ENCODE results near the gene COL23A1.
"Not testable (repeated sequence)": the region's sequence is repeated elsewhere in the genome, so short reads cannot be mapped to it uniquely, and the experiment has no call there.

COL23A1 gene

DNA sequence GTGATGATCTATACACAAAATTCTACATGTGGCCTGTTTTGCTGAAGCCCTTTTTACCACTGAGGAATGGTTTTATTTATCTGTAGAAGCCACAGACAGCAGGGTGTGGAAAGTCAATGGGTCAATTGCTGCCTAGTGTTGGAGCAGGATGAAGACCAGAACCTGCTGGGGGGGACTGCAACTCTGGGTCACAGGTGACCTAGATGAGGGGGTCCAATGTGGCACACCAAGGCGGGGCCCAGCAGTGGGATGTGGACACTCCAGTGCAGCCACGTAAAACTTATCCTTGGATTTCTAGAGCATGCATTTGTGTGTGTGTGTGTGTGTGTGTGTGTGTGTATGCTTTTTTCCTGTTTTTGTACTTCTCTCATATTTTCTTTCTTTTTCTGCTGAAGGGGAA is 210.1 kb downstream of the COL23A1 start:
- DNase-seq (ENCODE audit: low read depth): no peak
- no peak overlapping the region for H3K4me3 ChIP-seq (ENCODE audit: low read depth, low read length)

DNA sequence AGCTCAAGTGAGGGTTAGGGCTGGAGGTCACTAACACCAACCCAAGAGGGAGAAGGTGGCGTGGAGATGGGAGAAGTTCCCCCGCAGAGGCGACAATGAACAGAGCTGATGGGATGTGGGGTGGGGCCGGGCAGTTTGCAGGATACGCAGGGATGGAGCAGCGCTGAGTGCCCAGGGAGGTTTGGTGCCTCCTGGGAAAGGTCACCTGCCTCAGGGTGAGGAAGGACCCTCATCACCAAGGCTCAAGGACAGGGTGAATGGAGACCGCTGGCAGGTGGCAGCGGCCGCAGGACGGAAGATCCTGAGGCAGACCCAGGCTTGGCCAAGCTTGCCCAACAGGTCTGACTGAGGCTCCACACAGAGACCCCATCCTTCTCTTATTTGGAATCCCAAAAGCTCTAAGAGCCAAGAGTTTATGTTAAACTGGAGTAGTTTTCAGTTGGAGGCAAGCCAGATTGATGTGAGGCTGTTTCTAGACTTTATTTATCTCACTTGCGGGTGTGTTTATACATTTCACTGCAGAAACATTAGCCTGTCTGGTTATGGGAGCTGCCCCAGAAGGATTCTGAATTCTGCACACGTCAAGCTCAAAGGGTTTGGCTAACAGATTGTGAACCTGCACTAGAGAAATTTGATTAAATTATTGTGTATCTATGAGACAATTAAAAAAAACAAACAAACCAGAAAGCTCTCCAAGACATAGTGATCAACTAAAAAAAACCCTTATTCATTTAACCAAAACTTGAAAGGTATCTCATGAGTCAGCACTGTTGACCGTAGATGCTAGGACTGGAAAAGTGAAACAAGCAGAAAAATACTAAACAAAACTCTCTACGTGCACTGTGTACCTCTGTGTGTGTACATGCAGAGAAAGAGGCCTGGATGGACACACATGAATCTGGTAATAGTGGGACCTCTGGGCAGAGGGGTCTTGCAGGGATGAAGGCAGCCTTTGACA is 211.4 kb downstream of the COL23A1 start:
- no peak for DNase-seq (ENCODE audit: low read depth)
- H3K4me3 ChIP-seq (ENCODE audit: low read depth, low read length): no peak overlapping the region

DNA sequence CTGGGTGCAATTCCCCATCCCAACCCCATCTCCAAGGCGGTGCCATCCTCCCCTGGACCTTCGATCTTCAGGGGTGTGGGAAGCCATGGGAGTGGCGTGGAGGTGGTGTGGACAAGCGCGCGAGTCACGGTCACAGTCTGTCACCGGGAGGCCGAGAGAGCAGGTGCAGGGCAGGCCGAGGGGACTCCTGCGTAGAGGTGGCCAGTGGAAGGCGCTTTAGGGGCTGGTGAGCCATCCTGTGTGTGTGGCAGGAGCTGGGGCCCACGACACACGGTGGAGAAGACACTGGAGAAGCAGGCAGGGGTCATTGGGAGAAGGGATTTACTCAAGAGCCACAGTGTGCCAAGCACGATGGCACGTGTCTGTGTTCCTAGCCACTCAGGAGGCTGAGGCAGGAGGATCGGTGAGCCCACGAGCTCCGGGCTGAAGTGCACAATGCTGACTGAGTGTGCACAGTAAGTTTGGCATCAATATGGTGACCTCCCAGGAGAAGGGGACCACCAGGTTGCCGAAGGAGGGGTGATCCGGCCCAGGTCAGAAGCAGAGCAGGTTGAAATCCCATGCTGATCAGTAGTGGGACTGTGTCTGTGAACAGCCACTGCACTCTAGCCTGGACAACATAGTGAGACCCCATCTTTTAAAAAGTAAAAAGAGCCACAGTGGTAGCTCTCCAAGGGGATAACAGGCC is 212.5 kb downstream of the COL23A1 start:
- H3K4me3 ChIP-seq (ENCODE audit: low read depth, low read length): no peak overlapping the region
- DNase-seq (ENCODE audit: low read depth): no peak

DNA sequence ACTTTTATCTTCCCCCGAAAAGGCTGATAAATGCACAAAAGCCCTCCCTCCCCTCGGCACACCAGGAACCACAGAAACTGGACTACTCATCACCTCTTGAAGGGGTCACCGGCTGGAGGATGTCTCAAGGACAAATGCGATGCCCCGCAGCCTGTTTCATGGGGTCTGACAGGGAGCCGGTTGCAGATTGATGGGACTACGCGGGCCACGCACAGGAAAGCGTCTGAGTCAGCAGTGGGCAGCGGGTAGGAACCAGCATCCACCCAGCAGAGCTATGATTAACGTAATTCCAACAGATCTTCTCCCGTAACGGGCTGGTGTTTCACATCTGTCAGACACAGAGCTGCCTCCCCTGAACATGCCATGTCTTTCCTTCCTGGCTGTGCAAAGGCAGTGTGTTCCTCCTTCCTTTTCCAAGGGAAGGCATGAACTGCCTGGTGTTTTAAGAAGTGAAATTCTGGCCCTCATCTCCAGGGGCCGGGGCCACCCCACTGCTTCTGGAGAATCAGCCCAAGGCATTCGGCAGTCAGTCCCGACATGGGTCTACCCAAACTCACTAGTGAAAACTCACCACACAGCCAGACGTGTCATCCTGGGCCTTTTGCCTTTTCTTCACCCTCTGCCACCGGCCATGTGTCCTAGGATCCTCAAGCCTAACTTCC is 213.1 kb downstream of the COL23A1 start:
- H3K4me3 ChIP-seq (ENCODE audit: low read depth, low read length): no peak overlapping the region
- no peak for DNase-seq (ENCODE audit: low read depth)

DNA sequence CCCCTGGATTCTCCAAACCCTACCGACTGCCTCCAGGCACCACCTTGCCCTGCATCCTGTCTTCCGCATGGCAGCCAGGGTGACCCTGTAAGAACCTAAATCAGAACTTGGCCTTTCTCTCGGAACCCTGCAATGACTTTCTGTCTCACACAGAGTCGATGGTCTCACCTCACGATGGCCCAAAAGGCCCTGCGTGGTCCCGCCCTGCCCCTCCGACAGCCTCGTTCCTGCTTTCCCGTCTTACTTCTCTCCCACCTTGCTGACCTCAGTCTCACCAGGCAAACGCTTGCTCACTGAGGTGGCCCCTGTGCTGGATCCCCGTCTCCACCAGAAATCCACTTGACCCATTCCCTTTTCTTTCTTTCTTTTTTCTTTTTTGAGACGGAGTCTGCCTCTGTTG is 214.8 kb downstream of the COL23A1 start:
- H3K4me3 ChIP-seq (ENCODE audit: low read depth, low read length): no peak overlapping the region
- DNase-seq (ENCODE audit: low read depth): no peak

DNA sequence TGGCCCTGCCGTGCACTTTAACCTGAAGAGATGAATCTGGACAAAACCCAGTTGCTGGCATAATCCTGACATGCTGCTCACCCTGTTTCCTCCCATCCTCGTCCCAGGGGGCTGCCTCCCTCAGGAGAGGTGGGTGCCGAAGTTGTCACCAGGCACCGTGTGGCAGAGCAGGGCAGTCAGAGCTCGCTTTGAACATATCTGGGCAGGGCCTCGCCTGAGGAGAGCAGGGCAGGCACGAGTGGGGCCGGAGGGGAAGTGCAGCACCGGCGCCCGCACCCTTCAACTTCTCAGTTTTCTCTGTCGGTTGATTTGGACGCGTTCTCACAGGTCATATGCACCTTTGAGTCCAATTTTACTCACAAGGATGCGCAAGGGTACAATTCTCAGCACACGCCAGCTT is 216.5 kb downstream of the COL23A1 start:
- DNase-seq (ENCODE audit: low read depth): no peak
- H3K4me3 ChIP-seq (ENCODE audit: low read depth, low read length): no peak overlapping the region

DNA sequence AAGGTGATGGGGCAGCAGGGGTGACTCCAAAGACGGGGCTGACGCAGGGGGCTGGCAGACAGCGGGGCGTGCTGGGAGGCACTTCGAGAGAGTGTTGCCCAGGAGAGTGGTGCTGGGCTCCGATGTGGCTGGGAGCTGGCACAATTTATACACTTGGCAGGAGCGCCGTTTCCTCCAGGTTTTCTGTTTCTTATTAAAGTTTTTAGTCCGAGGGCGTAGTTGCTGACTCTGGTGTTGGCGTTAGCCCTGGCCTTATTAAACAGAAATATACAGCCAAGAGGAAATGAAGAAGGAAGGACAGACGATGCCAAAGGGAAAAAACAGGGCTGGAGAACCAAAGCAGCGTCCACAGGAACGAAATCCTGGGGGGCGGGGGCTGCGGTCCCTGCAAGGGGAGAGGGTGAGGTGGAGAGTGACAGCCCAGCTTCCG is 218.0 kb downstream of the COL23A1 start:
- no peak overlapping the region for H3K4me3 ChIP-seq (ENCODE audit: low read depth, low read length)
- no peak for DNase-seq (ENCODE audit: low read depth)

DNA sequence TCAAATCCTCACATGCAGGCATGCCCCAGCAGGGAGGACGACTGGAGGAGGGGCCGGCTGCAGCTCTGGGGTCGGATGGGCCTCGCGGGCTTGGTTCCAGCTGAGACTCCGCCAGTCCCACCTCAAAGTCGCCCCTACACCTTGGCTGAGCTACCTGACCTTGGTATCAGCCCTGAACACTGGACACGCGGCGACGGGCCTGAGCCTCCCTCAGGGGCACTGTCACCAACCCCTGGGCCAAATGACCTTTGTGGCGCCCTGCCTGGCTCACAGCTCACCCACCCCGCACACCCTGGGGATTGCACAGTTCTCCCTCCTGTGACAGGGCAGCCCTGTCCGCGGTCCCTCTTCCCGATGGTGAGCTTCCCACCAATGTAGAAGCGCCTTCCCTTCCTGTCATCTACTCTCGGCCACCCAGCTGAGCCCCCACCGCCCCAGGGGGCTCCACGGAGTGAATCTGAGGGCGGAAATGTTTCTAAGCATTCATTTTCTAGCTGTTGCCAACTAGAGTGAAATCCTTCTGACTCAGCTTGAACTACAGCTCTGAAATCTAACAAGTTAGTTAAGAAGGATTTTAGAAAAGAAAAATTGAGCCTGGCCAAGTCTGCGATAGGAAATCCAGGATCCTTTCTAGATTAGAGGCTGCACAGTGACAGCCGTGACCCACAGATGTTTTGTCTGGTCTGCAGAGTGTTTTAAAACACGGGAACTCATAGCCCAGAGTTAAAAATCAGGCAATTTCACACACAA is 218.7 kb downstream of the COL23A1 start:
- DNase-seq (ENCODE audit: low read depth): no peak
- no peak overlapping the region for H3K4me3 ChIP-seq (ENCODE audit: low read depth, low read length)

DNA sequence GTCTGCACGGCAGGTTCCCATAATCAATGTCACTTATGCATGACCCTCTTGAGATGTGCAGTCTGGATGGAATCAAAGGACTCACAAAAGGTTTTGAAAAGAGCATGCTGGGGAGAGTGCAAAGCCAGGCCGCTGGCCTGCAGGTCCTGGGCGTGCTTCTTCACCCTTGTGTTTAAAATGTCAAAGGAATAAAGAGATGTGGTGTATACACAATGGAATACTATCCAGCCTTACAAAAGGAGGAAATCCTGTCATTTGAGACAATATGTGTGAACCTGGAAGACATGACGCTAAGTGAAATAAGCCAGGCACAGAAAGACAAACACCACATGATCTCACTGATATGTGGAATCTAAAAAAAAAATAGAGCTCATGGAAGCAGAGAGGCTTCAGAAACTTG is 220.1 kb downstream of the COL23A1 start:
- H3K4me3 ChIP-seq (ENCODE audit: low read depth, low read length): no peak overlapping the region

DNA sequence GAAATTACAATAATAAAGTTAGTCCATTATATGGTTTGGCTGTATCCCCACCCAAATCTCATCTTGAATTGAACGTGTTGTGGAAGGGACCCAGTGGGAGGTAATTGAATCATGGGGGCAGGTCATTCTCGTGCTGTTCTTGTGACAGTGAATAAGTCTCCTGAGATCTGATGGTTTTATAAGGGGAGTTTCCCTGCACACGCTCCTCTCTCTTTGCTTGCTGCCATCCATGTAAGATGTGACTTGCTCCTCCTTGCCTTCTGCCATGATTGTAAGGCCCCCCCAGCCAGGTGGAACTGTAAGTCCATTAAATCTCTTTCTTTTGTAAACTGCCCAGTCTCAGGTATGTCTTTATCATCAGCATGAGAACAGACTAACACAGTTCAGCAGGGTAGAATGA is 220.7 kb downstream of the COL23A1 start:
- H3K4me3 ChIP-seq (ENCODE audit: low read depth, low read length); DNase-seq (ENCODE audit: low read depth): not testable (repeated sequence)

More for the DNA sequence above, 220.1 kb downstream of the COL23A1 start:
- no peak for DNase-seq (ENCODE audit: low read depth)

DNA sequence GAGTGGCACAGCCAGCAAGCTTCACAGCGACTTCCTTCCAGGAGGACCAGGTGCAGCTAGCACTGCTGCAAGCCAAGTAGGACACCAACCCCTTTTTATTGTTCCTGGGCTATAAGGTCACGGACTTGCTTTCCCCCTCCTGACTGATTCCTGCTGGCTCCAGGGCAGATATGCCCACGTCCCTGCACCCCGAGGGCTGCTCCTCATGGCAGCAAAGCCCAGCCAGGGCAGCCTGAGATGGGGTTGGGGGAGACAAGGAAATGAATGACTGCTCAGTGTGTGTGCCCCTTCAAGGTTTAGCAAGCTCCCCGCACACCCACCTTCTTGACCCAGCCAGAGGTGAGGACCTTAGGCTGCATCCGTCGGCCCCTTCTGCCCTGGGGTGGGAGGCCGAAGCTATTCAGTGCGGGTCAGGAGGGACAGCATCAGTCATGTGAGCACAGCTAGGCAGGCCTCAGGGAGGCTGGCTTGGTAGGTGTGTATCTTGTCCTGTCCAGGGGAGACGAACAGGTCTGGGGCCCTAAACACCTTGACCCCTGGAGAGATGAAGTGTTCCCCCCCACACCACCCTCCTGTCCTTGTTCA is 221.4 kb downstream of the COL23A1 start:
- H3K4me3 ChIP-seq (ENCODE audit: low read depth, low read length): no peak overlapping the region
- DNase-seq (ENCODE audit: low read depth): no peak

DNA sequence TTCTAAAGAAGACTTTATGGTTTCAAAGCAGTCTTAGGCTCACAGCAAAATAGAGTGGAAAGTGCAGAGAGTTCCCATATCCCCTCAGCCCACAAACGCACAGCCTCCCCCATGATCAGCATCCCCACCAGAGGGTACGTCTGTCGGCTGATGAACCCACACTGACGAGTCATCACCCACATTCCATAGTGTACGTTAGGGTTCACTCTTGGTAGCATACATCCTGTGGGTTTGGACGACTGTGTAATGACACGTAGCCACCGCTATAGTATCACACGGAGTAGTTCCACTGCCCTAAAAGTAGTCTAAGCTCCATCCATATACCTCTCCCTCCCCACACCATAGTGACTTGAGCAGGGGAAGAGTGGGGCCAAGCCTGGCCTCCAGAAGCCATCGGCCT is 221.9 kb downstream of the COL23A1 start:
- no peak overlapping the region for H3K4me3 ChIP-seq (ENCODE audit: low read depth, low read length)
- DNase-seq (ENCODE audit: low read depth): no peak

DNA sequence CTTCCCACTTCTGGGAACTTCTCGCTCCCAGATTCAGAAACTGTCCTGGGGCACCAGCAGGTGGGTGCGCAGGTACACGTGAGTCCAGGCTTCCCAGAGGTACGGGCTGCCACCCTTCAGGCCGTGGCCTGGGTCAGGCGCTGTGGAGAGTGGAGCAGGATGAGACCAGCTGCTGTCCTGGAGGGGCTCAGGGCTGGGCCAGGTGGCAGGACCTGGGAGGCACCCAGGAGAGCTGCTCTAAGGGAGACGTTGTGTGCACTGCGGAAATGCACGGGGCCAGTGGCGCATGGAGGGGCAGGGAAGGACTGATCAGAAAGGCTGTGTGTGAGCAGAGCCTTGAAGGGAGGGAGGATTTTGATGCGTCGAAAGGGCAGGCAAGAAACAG is 222.5 kb downstream of the COL23A1 start:
- no peak for DNase-seq (ENCODE audit: low read depth)
- H3K4me3 ChIP-seq (ENCODE audit: low read depth, low read length): no peak overlapping the region

DNA sequence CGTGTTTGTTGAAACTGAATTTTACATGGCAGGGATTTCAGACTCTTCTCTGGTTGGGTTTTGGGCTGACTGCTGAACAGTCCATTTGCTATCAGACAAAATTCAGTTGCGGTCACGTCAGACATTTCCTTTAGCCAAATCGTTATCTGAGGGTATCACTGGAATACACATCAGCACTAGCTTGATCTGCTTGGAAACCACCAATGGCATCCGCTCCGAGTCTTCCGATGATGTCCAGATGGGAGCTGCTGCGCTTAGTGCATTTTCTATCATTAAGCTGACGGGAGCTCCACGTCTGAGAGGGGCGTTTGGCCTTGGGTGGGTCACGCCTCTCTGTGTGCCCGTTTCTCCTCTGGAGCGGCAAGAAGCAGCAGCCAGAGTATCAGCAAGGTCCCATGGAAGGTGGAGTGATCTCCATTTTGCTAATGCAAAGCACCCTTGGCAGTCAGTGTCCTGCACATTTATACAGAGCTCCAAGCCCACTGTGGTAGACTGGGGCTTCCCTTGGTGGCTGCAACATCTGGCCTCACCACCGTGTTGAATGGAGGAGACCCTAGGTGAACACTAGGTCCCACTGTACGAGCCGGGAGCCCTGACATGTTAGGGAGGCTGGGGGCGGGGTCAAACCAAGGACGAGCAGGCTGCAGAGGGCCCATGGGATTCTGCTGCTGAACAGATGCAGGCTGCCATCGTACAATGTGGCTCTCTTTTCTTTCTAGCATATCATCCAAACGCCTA is 223.0 kb downstream of the COL23A1 start:
- no peak for DNase-seq (ENCODE audit: low read depth)
- H3K4me3 ChIP-seq (ENCODE audit: low read depth, low read length): no peak overlapping the region

DNA sequence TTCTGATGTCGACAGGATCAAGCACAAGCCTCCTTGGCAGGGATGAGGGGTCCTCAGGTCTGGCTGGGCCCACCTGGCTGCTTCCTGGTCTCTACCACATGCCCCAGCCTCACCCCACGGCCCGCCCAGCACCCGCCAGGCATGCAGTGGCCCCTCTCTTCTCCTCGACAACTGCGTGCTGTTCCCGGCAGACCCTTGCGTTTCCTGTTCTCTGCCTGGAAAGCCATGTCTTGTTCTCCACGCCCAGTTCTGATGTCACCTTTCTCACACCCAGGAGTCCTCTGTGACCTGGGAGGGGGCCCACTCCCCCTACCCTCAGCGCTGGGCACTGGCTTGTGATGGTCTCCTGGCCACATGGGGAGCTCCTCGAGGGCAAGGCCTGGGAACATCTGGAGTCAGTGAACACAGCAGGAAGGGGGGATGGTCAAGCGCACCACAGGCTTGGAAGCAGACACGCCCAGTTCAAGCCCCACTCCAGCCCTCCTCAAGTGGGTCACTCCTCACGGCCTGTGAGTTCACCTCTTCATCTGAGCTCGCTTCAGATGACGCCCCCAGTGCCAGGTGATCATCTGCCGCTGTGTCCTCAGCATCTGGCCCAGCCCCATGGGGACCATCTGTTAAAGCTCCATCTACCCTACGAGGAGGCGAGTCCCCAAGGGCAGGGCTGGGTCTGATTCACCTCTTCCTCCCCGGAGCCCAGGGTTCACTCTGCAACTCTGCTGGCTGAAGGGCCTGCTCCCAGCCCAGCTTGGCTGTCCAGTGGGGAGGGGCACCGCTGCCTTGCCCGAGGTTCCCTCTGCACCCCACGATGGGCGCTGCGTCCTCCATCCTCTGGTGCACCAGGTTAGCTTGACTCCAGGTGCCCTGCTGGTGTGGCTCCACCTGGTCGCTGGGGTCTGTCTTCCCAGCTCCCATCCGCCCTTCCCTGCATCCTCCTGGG is 224.4 kb downstream of the COL23A1 start:
- no peak for DNase-seq (ENCODE audit: low read depth)
- no peak overlapping the region for H3K4me3 ChIP-seq (ENCODE audit: low read depth, low read length)

DNA sequence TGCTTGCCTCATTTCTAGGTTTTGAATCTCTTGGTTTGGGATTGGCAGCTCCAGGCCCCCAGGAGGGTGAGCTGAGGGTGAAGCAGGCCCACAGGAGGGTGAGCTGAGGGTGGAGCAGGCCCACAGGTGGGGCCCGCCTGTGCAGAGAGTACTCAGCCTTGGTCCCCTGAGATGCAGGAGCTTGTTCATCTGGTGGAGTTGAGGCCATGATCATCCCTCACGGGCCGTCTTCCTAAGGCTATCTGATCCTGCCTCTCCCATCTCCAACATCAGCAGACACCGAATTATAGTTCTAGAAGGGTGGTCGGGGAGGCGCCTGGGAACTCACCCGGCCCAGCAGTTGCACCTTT is 225.9 kb downstream of the COL23A1 start:
- no peak for DNase-seq (ENCODE audit: low read depth)
- H3K4me3 ChIP-seq (ENCODE audit: low read depth, low read length): no peak overlapping the region

DNA sequence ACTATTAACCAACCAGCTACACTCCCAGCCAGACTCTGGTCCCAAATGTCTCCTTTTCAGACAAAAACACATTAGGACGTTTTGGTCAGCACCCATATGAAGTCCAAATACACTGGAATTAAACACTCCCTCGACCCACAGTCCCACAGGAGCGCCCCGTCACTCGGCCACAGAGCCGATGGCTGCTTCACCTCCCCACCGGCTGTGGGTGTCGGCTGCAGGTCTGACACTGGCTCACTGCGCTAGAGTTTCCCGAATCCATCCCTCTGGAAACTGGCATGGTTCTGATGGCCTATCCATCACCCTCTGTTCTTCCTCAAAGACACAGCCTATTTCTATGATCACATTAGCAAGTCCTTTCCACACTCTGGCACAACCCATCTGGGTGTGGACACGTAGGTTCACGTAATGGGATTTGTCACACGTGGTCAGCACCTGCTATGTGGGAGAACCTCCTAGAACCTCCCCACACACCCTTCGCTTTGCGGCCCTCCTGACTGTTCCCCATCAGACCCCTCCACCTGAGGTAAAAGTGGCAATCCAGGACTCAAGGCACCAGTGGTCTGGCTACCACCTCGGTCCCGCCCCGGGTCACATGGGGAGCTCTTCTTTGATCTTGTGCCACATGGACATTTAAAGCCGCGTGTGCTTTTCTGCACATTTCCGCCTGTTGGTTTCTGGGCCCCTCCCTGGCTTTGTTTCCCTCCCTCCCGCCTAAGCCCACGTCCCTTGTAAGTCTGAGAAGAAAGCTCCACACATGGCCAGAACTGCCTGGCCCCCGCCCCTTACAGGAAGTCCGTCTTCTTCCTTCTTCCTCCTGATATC is 226.5 kb downstream of the COL23A1 start:
- no peak for DNase-seq (ENCODE audit: low read depth)
- H3K4me3 ChIP-seq (ENCODE audit: low read depth, low read length): no peak overlapping the region
